Measurements from ENCODE around the gene SDR39U1.
A peak's percentile ranks its signal among the peaks of the same experiment; 100 is the strongest.

DNA sequence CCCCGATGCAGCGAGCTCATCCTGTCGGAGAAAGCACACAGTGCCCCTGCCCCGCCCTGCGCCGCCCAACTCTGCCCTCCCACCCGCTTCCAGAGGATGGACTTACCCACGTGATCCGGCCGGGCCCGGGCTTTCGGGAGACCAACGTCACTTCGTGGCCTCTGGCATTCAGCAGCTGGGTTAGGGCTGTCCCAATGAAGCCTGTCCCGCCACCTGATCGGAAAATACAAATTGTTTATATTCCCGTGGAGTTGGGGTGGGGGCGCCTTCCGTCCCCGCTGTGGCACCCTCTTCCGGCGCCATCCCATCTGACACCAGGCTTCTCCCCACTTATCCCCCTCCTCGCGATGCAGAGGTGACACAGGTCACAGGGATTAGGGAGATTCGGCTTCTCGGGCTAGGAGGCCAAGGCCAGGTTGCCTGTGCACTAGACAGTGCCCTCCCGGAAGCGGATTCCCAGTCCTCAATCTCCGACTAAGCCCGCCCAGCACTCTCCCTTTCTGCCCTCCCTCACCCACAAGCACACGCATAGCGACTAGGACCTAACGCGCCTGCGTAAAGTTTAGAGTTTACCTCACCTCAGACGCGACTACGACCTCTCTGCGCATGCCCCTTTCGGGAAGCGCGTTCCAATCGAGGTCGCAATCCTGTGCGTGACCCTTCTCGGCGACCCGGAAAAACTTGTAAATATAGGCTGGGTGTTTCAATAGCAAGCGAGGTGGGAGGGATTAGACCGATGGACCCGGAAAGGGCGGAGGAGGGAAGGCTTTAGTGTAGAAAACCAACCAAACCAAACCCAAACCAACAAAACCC, at the start of gene SDR39U1:
- TF ChIP-seq, protein P1, sequence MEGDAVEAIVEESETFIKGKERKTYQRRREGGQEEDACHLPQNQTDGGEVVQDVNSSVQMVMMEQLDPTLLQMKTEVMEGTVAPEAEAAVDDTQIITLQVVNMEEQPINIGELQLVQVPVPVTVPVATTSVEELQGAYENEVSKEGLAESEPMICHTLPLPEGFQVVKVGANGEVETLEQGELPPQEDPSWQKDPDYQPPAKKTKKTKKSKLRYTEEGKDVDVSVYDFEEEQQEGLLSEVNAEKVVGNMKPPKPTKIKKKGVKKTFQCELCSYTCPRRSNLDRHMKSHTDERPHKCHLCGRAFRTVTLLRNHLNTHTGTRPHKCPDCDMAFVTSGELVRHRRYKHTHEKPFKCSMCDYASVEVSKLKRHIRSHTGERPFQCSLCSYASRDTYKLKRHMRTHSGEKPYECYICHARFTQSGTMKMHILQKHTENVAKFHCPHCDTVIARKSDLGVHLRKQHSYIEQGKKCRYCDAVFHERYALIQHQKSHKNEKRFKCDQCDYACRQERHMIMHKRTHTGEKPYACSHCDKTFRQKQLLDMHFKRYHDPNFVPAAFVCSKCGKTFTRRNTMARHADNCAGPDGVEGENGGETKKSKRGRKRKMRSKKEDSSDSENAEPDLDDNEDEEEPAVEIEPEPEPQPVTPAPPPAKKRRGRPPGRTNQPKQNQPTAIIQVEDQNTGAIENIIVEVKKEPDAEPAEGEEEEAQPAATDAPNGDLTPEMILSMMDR (tag by site-specific recombination; IDR thresholded peaks at IDR 0.05): 0 out of 2 replicates have a peak, but pooled peaks have one; percentile 36
- TF ChIP-seq ZFP37 (tag by site-specific recombination; IDR thresholded peaks at IDR 0.05) (no peak), ZNF133 (tag by site-specific recombination; IDR thresholded peaks at IDR 0.05) (no peak), ZNF335 (tag by site-specific recombination; conservative IDR thresholded peaks at IDR 0.05) (peak; percentile 99), ZNF660 (tag by site-specific recombination; IDR thresholded peaks at IDR 0.05) (peak; percentile 33), KLF16 (tag by site-specific recombination; IDR thresholded peaks at IDR 0.05) (peak; percentile 38; the same call in 1 of the 2 replicates)
- TF ChIP-seq, protein P2, sequence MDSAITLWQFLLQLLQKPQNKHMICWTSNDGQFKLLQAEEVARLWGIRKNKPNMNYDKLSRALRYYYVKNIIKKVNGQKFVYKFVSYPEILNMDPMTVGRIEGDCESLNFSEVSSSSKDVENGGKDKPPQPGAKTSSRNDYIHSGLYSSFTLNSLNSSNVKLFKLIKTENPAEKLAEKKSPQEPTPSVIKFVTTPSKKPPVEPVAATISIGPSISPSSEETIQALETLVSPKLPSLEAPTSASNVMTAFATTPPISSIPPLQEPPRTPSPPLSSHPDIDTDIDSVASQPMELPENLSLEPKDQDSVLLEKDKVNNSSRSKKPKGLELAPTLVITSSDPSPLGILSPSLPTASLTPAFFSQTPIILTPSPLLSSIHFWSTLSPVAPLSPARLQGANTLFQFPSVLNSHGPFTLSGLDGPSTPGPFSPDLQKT (IDR thresholded peaks at IDR 0.05; ENCODE audit: borderline replicate concordance, low read depth, low read length): no peak
